ENCODE results near the gene TTC21B.

- TF ChIP-seq ZNF654 (tag by site-specific recombination; IDR thresholded peaks at IDR 0.05; ENCODE audit: low read depth): no peak
- no peak for TF ChIP-seq CTCF (tag by site-specific recombination; IDR thresholded peaks at IDR 0.05)
- TF ChIP-seq SP7 (tag by site-specific recombination; IDR thresholded peaks at IDR 0.05): no peak
- no peak for TF ChIP-seq ZNF558 (tag by site-specific recombination; IDR thresholded peaks at IDR 0.05)
- TF ChIP-seq ZNF19 (tag by site-specific recombination; IDR thresholded peaks at IDR 0.05; ENCODE audit: low read depth): no peak
- TF ChIP-seq ZFP69B (tag by site-specific recombination; IDR thresholded peaks at IDR 0.05): no peak
- TF ChIP-seq ZBTB8A (tag by site-specific recombination; IDR thresholded peaks at IDR 0.05): no peak
These were observed 63.8 kb downstream of the TTC21B start for GRCh38 chr2:165889798-165890197.
